Activated CD4-positive, alpha-beta T cell treated with anti-CD3 and anti-CD28 coated beads, Interleukin-2, Interleukin-4, amounts not matched to agents 100 ng/mL and 50 ng/mL, durations not matched to agents 16 hours and 8 hours (primary cell): ENCODE measurements around the gene FBLN7.
"Not testable (repeated sequence)": the region's sequence is repeated elsewhere in the genome, so short reads cannot be mapped to it uniquely, and the experiment has no call there.

Experiments
- DNase-seq: peaks from one replicate; pipeline ENCODE4 v3.0.0-alpha.2; 2020; ENCODE audit warnings: low spot score

FBLN7 gene

GRCh38 chr2:112138159-112139032 lies at the start of gene FBLN7:
Gene FBLN7 (plus strand): TSS chr2:112138385. CDS start chr2:112138656, 271 bp downstream.
- no peak for DNase-seq

GRCh38 chr2:112089375-112089774 lies 48.8 kb upstream of the FBLN7 start:
- no peak for DNase-seq

GRCh38 chr2:112092286-112093041 lies 45.7 kb upstream of the FBLN7 start:
- no peak for DNase-seq

GRCh38 chr2:112093216-112093615 lies 45.0 kb upstream of the FBLN7 start:
- no peak for DNase-seq

- no peak for DNase-seq
Observed at GRCh38 chr2:112095681-112096080, 42.5 kb upstream of the FBLN7 start.

GRCh38 chr2:112096098-112096497 lies 42.1 kb upstream of the FBLN7 start:
- no peak for DNase-seq

- DNase-seq, result no peak
Observed at GRCh38 chr2:112108178-112108832, 29.9 kb upstream of the FBLN7 start.

- DNase-seq, result no peak
Observed at GRCh38 chr2:112109278-112109677, 28.9 kb upstream of the FBLN7 start.

- no peak for DNase-seq
Observed at GRCh38 chr2:112110966-112111365, 27.2 kb upstream of the FBLN7 start.

- not testable (repeated sequence) for DNase-seq
Observed at GRCh38 chr2:112113354-112113753, 24.8 kb upstream of the FBLN7 start.

GRCh38 chr2:112118148-112118547 lies 20.0 kb upstream of the FBLN7 start:
- DNase-seq, result no peak

- peak; percentile 42 for DNase-seq
Observed at GRCh38 chr2:112121682-112122254, 16.4 kb upstream of the FBLN7 start.

- DNase-seq, result no peak
Observed at GRCh38 chr2:112129060-112129459, 9.1 kb upstream of the FBLN7 start.

GRCh38 chr2:112133344-112133743 lies 4.8 kb upstream of the FBLN7 start:
- DNase-seq, result no peak

- no peak for DNase-seq
Observed at GRCh38 chr2:112134120-112134519, 4.1 kb upstream of the FBLN7 start.

- no peak for DNase-seq
Observed at GRCh38 chr2:112136096-112136495, 2.1 kb upstream of the FBLN7 start.

- no peak for DNase-seq
Observed at GRCh38 chr2:112137516-112138158, 548 bp upstream of the FBLN7 start.

- DNase-seq, result not testable (repeated sequence)
Observed at GRCh38 chr2:112139033-112139614, 939 bp downstream of the FBLN7 start.

GRCh38 chr2:112139661-112140204 lies 1.5 kb downstream of the FBLN7 start:
- not testable (repeated sequence) for DNase-seq

GRCh38 chr2:112140205-112140802 lies 2.1 kb downstream of the FBLN7 start:
- no peak for DNase-seq
